Spleen (tissue), 7 donors: ENCODE measurements around the gene SNX8.

Source experiments
- CTCF ChIP-seq, 11 experiments: fragments of 200-600 bp in 7 of 11; fragments of 450-650 bp in 4 of 11; sonication (generic) in 4 of 11; IDR thresholded peaks in 8 of 11; conservative IDR thresholded peaks in 3 of 11; 1 replicate in 7 of 11; 2 replicates in 4 of 11; pipeline versions ENCODE4 v1.4.0 to v1.8.0; 2016 to 2021; ENCODE audit warnings: antibody characterized with exemption in 11 of 11, inconsistent platforms in 4 of 11, mild to moderate bottlenecking in 1 of 11
- POLR2A ChIP-seq, 3 donors: fragments of 450-650 bp; IDR thresholded peaks; one replicate each; pipeline ENCODE4 v1.5.1; 2017; ENCODE audit warnings: antibody characterized with exemption in 3 of 3, mild to moderate bottlenecking in 1 of 3
- POLR2AphosphoS5 ChIP-seq, 3 donors: sonication (generic); formaldehyde crosslinking; IDR thresholded peaks; one replicate each; pipeline ENCODE4 v1.5.1; 2017; ENCODE audit warnings: antibody characterized with exemption in 3 of 3
- donor health status: DM: no; HTN: no; CAD: no; lungs with moderate emphysema.
- donor health status: DM: no; HTN: no; CAD: no.
- donor health status: DM: no; HTN: no; CAD: no.

GRCh38 chr7:2217206-2217605 lies 97.0 kb downstream of the SNX8 start:
- no peak for TF ChIP-seq POLR2AphosphoS5 (IDR thresholded peaks at IDR 0.05)
- TF ChIP-seq CTCF (IDR thresholded peaks at IDR 0.05 in 8 of 11, conservative IDR thresholded peaks at IDR 0.05 in 3 of 11) = no peak
- TF ChIP-seq POLR2A (IDR thresholded peaks at IDR 0.05) = no peak
